Choroid plexus epithelial cell (primary cell): ENCODE results near the gene MRPS26.

ENCODE experiments used
- DNase-seq: peaks from one replicate; pipeline ENCODE4 v3.0.0-alpha.2; 2010; ENCODE audit warnings: low read depth
- H3K4me3 ChIP-seq: 2 replicates; pipeline ENCODE4 v1.5.1; 2011; ENCODE audit warnings: low read depth, mild to moderate bottlenecking, control low read depth, low read length, moderate library complexity
- CTCF ChIP-seq: conservative IDR thresholded peaks from 2 replicates; pipeline ENCODE4 v1.5.1; 2011; ENCODE audit warnings: low read depth, mild to moderate bottlenecking, control low read depth, inconsistent platforms, low read length, moderate library complexity

MRPS26 gene

GRCh38 chr20:3031524-3032147 is 14.2 kb upstream of the MRPS26 start:
- no peak overlapping the region for H3K4me3 ChIP-seq
- TF ChIP-seq CTCF, result no peak
- DNase-seq, result no peak

- no peak for DNase-seq
- no peak for TF ChIP-seq CTCF
- H3K4me3 ChIP-seq, result no peak overlapping the region
These were observed 13.2 kb upstream of the MRPS26 start for GRCh38 chr20:3032624-3033023.

GRCh38 chr20:3037654-3038053 is 8.2 kb upstream of the MRPS26 start:
- TF ChIP-seq CTCF, result no peak

GRCh38 chr20:3038454-3038853 is 7.4 kb upstream of the MRPS26 start:
- TF ChIP-seq CTCF, result no peak
- H3K4me3 ChIP-seq, result no peak overlapping the region
- DNase-seq, result no peak

More at GRCh38 chr20:3037654-3038053, 8.2 kb upstream of the MRPS26 start:
- H3K4me3 ChIP-seq, result no peak overlapping the region
- no peak for DNase-seq

- H3K4me3 ChIP-seq, result no peak overlapping the region
- TF ChIP-seq CTCF, result no peak
- DNase-seq, result no peak
These were observed 6.4 kb upstream of the MRPS26 start for GRCh38 chr20:3039426-3039825.

- no peak for DNase-seq
- no peak for TF ChIP-seq CTCF
- no peak overlapping the region for H3K4me3 ChIP-seq
These were observed 5.8 kb upstream of the MRPS26 start for GRCh38 chr20:3040086-3040485.

GRCh38 chr20:3041854-3042409 is 3.9 kb upstream of the MRPS26 start:
- TF ChIP-seq CTCF, result no peak
- no peak overlapping the region for H3K4me3 ChIP-seq
- DNase-seq, result peak; percentile 27
